ENCODE measurements around the gene NUCB1.
"Not testable (repeated sequence)": the region's sequence is repeated elsewhere in the genome, so short reads cannot be mapped to it uniquely, and the experiment has no call there.

Gene NUCB1

GRCh38 chr19:48897181-48897580 lies 2.9 kb upstream of the NUCB1 start:
- Histone ChIP-seq H3K79me2 (ENCODE audit: insufficient read depth, low read length) (peaks cover 8% of the 10 kb centered on the region; the same call in 1 of the 2 replicates), H3K4me3 (ENCODE audit: insufficient read depth, low read length, poor library complexity, severe bottlenecking) (no peak overlapping the region), H3K27me3 (ENCODE audit: low read length) (no peaks in the 10 kb centered on the region), H3K27ac (ENCODE audit: low read depth, low read length) (no peak overlapping the region), H4K20me1 (ENCODE audit: low read depth, low read length) (no peaks in the 10 kb centered on the region), H3K4me2 (ENCODE audit: low read depth, low read length, poor library complexity, severe bottlenecking) (no peak overlapping the region), H2AFZ (ENCODE audit: low read depth, low read length, severe bottlenecking) (no peak overlapping the region), H3K36me3 (ENCODE audit: low read length) (no peaks in the 10 kb centered on the region), H3K9me2 (replicated peaks; ENCODE audit: insufficient read depth, low read length) (no peaks in the 10 kb centered on the region), H3F3A (ENCODE audit: insufficient read depth) (no peaks in the 10 kb centered on the region), H3K9me3 (ENCODE audit: insufficient read depth, low read length) (no peaks in the 10 kb centered on the region), H3K9ac (ENCODE audit: low read length) (no peak overlapping the region)
- no peak for TF ChIP-seq CTCF (IDR thresholded peaks at IDR 0.05; ENCODE audit: insufficient read depth, low read length, poor library complexity, severe bottlenecking)
- no peak for TF ChIP-seq EZH2phosphoT487 (conservative IDR thresholded peaks at IDR 0.05; ENCODE audit: low read length)

GRCh38 chr19:48899386-48899749 lies 744 bp upstream of the NUCB1 start:
- not testable (repeated sequence) for H3F3A ChIP-seq (ENCODE audit: insufficient read depth); H4K20me1 ChIP-seq (ENCODE audit: low read depth, low read length); H3K27me3 ChIP-seq (ENCODE audit: low read length); H2AFZ ChIP-seq (ENCODE audit: low read depth, low read length, severe bottlenecking); H3K9me3 ChIP-seq (ENCODE audit: insufficient read depth, low read length); H3K9me2 ChIP-seq (replicated peaks; ENCODE audit: insufficient read depth, low read length); H3K36me3 ChIP-seq (ENCODE audit: low read length); H3K4me3 ChIP-seq (ENCODE audit: insufficient read depth, low read length, poor library complexity, severe bottlenecking); H3K27ac ChIP-seq (ENCODE audit: low read depth, low read length); H3K9ac ChIP-seq (ENCODE audit: low read length)
- Histone ChIP-seq H3K4me2 (ENCODE audit: low read depth, low read length, poor library complexity, severe bottlenecking) (peak overlapping the region; percentile 86), H3K79me2 (ENCODE audit: insufficient read depth, low read length) (peaks cover 12% of the 10 kb centered on the region; the same call in 1 of the 2 replicates)

GRCh38 chr19:48900477-48901406 lies 630 bp downstream of the NUCB1 start:
- H3F3A ChIP-seq (ENCODE audit: insufficient read depth): no peaks in the 10 kb centered on the region
- no peaks in the 10 kb centered on the region for H3K36me3 ChIP-seq (ENCODE audit: low read length)
- peaks cover 12% of the 10 kb centered on the region; the same call in 1 of the 2 replicates for H3K79me2 ChIP-seq (ENCODE audit: insufficient read depth, low read length)
- TF ChIP-seq EZH2phosphoT487 (conservative IDR thresholded peaks at IDR 0.05; ENCODE audit: low read length) (no peak), CTCF (IDR thresholded peaks at IDR 0.05; ENCODE audit: insufficient read depth, low read length, poor library complexity, severe bottlenecking) (no peak)
- H4K20me1 ChIP-seq (ENCODE audit: low read depth, low read length): no peaks in the 10 kb centered on the region
- peak overlapping the region; percentile 48 for H3K27ac ChIP-seq (ENCODE audit: low read depth, low read length)
- peak overlapping the region; percentile 86 for H3K4me2 ChIP-seq (ENCODE audit: low read depth, low read length, poor library complexity, severe bottlenecking)
- no peaks in the 10 kb centered on the region for H3K27me3 ChIP-seq (ENCODE audit: low read length)
- H2AFZ ChIP-seq (ENCODE audit: low read depth, low read length, severe bottlenecking): no peak overlapping the region
- peak overlapping the region; percentile 82 for H3K9ac ChIP-seq (ENCODE audit: low read length)
- H3K9me3 ChIP-seq (ENCODE audit: insufficient read depth, low read length): no peaks in the 10 kb centered on the region
- peak overlapping the region; percentile 97 for H3K4me3 ChIP-seq (ENCODE audit: insufficient read depth, low read length, poor library complexity, severe bottlenecking)
- H3K9me2 ChIP-seq (replicated peaks; ENCODE audit: insufficient read depth, low read length): no peaks in the 10 kb centered on the region

- not testable (repeated sequence) for H3K27ac ChIP-seq (ENCODE audit: low read depth, low read length); H3K4me2 ChIP-seq (ENCODE audit: low read depth, low read length, poor library complexity, severe bottlenecking); H2AFZ ChIP-seq (ENCODE audit: low read depth, low read length, severe bottlenecking); H3K36me3 ChIP-seq (ENCODE audit: low read length); H3K4me3 ChIP-seq (ENCODE audit: insufficient read depth, low read length, poor library complexity, severe bottlenecking); H3F3A ChIP-seq (ENCODE audit: insufficient read depth); H3K9ac ChIP-seq (ENCODE audit: low read length); H4K20me1 ChIP-seq (ENCODE audit: low read depth, low read length); H3K27me3 ChIP-seq (ENCODE audit: low read length); H3K9me2 ChIP-seq (replicated peaks; ENCODE audit: insufficient read depth, low read length); H3K9me3 ChIP-seq (ENCODE audit: insufficient read depth, low read length)
- H3K79me2 ChIP-seq (ENCODE audit: insufficient read depth, low read length): peaks cover 12% of the 10 kb centered on the region; the same call in 1 of the 2 replicates
Observed at GRCh38 chr19:48902291-48902690, 2.2 kb downstream of the NUCB1 start.

GRCh38 chr19:48903788-48904187 lies 3.7 kb downstream of the NUCB1 start:
- H3K36me3 ChIP-seq (ENCODE audit: low read length); H4K20me1 ChIP-seq (ENCODE audit: low read depth, low read length); H3K4me3 ChIP-seq (ENCODE audit: insufficient read depth, low read length, poor library complexity, severe bottlenecking); H3K4me2 ChIP-seq (ENCODE audit: low read depth, low read length, poor library complexity, severe bottlenecking); H2AFZ ChIP-seq (ENCODE audit: low read depth, low read length, severe bottlenecking); H3K9ac ChIP-seq (ENCODE audit: low read length); H3F3A ChIP-seq (ENCODE audit: insufficient read depth); H3K27ac ChIP-seq (ENCODE audit: low read depth, low read length); H3K9me3 ChIP-seq (ENCODE audit: insufficient read depth, low read length); H3K27me3 ChIP-seq (ENCODE audit: low read length); H3K9me2 ChIP-seq (replicated peaks; ENCODE audit: insufficient read depth, low read length): not testable (repeated sequence)
- peaks cover 12% of the 10 kb centered on the region; the same call in 1 of the 2 replicates for H3K79me2 ChIP-seq (ENCODE audit: insufficient read depth, low read length)
